Measurements from ENCODE around the gene PHLDA3. TPM values are rescaled to one million over a fixed set of nuclear protein-coding genes. Genes with fewer than 3 reads are reported as not detected.
A peak's percentile ranks its signal among the peaks of the same experiment; 100 is the strongest.

Gene PHLDA3
- total RNA-seq, 1 experiment from 2014 or later = 10.5 TPM

GRCh38 chr1:201468501-201468843 is 516 bp downstream of the PHLDA3 start:
- Histone ChIP-seq H3K36me3 (ENCODE audit: control insufficient read depth, insufficient read depth, low read length) (no peaks in the 10 kb centered on the region), H3K9me3 (no peaks in the 10 kb centered on the region), H3K27me3 (replicated peaks; ENCODE audit: control insufficient read depth, insufficient read depth, low read length) (no peaks in the 10 kb centered on the region), H3K4me3 (ENCODE audit: low read depth, low read length) (peak overlapping the region; percentile 65), H3K4me1 (peaks cover 13% of the 10 kb centered on the region)
- no peak for TF ChIP-seq CTCF (IDR thresholded peaks at IDR 0.05; ENCODE audit: insufficient read depth in 1 of 2, low read depth in 1 of 2, low read length in 1 of 2, severe bottlenecking in 1 of 2, unreplicated experiment in 1 of 2)
- H3K9me3 Mint-ChIP-seq (ENCODE audit: unreplicated experiment) = no peaks in the 10 kb centered on the region
- H3K27me3 Mint-ChIP-seq (ENCODE audit: insufficient read depth, unreplicated experiment) = no peaks in the 10 kb centered on the region
- ChIA-PET CTCF (interaction anchor here (0.6 to 2.6 kb wide), 6 partner anchors 12 to 448 kb away, joined by 3 to 27 read pairs (median 14); no protein-coding TSS in a partner anchor), POLR2A (interaction anchor here (0.5 to 1.3 kb wide), 3 partner anchors 12 to 35 kb away, joined by 3 to 5 read pairs (median 4); no protein-coding TSS in a partner anchor)
- DNase-seq = no peak
- peak overlapping the region; percentile 41 for H3K27ac Mint-ChIP-seq (ENCODE audit: unreplicated experiment)
- H3K36me3 Mint-ChIP-seq (ENCODE audit: insufficient read depth, unreplicated experiment) = peaks cover 6% of the 10 kb centered on the region
- intact Hi-C loops (cut with micrococcal nuclease; ENCODE audit: unreplicated experiment) = loop anchor here (2.0 kb wide), 1 partner anchor 20 kb away; no protein-coding TSS in a partner anchor
- H3K4me3 Mint-ChIP-seq (ENCODE audit: unreplicated experiment) = peak overlapping the region; percentile 84
- H3K4me1 Mint-ChIP-seq (ENCODE audit: low read depth, unreplicated experiment) = no peaks in the 10 kb centered on the region
- BruUV-seq (replicated peaks) = no TSS peak

GRCh38 chr1:201466492-201466891 is 2.5 kb downstream of the PHLDA3 start:
- BruUV-seq (replicated peaks) = no TSS peak
- Mint-ChIP-seq H3K36me3 (ENCODE audit: insufficient read depth, unreplicated experiment) (peaks cover 12% of the 10 kb centered on the region), H3K9me3 (ENCODE audit: unreplicated experiment) (no peaks in the 10 kb centered on the region), H3K4me1 (ENCODE audit: low read depth, unreplicated experiment) (peaks cover 7% of the 10 kb centered on the region), H3K4me3 (ENCODE audit: unreplicated experiment) (no peak overlapping the region), H3K27me3 (ENCODE audit: insufficient read depth, unreplicated experiment) (no peaks in the 10 kb centered on the region), H3K27ac (ENCODE audit: unreplicated experiment) (no peak overlapping the region)
- no peak for DNase-seq
- no peak overlapping the region for H3K4me3 ChIP-seq (ENCODE audit: low read depth, low read length)
- ChIA-PET POLR2A (no interaction called here), CTCF (interaction anchor here (0.8 kb wide), 1 partner anchor 18 kb away, joined by 8 read pairs; no protein-coding TSS in a partner anchor)
- H3K27me3 ChIP-seq (replicated peaks; ENCODE audit: control insufficient read depth, insufficient read depth, low read length) = no peaks in the 10 kb centered on the region
- no peaks in the 10 kb centered on the region for H3K36me3 ChIP-seq (ENCODE audit: control insufficient read depth, insufficient read depth, low read length)
- intact Hi-C loops (cut with micrococcal nuclease; ENCODE audit: unreplicated experiment) = no loop called here
- no peaks in the 10 kb centered on the region for H3K9me3 ChIP-seq
- no peak for TF ChIP-seq CTCF (IDR thresholded peaks at IDR 0.05; ENCODE audit: insufficient read depth in 1 of 2, low read depth in 1 of 2, low read length in 1 of 2, severe bottlenecking in 1 of 2, unreplicated experiment in 1 of 2)
- peaks cover 22% of the 10 kb centered on the region for H3K4me1 ChIP-seq

GRCh38 chr1:201465698-201466290 is 3.2 kb downstream of the PHLDA3 start:
- no TSS peak for BruUV-seq (replicated peaks)
- intact Hi-C loops (cut with micrococcal nuclease; ENCODE audit: unreplicated experiment) = no loop called here
- Histone ChIP-seq H3K4me3 (ENCODE audit: low read depth, low read length) (no peak overlapping the region), H3K9me3 (no peaks in the 10 kb centered on the region), H3K36me3 (ENCODE audit: control insufficient read depth, insufficient read depth, low read length) (no peaks in the 10 kb centered on the region), H3K4me1 (peaks cover 28% of the 10 kb centered on the region), H3K27me3 (replicated peaks; ENCODE audit: control insufficient read depth, insufficient read depth, low read length) (no peaks in the 10 kb centered on the region)
- Mint-ChIP-seq H3K4me3 (ENCODE audit: unreplicated experiment) (no peak overlapping the region), H3K27me3 (ENCODE audit: insufficient read depth, unreplicated experiment) (no peaks in the 10 kb centered on the region), H3K4me1 (ENCODE audit: low read depth, unreplicated experiment) (peaks cover 14% of the 10 kb centered on the region), H3K9me3 (ENCODE audit: unreplicated experiment) (no peaks in the 10 kb centered on the region), H3K27ac (ENCODE audit: unreplicated experiment) (no peak overlapping the region), H3K36me3 (ENCODE audit: insufficient read depth, unreplicated experiment) (peaks cover 17% of the 10 kb centered on the region)
- ChIA-PET POLR2A (no interaction called here), CTCF (no interaction called here)
- no peak for DNase-seq
- TF ChIP-seq CTCF (IDR thresholded peaks at IDR 0.05; ENCODE audit: insufficient read depth in 1 of 2, low read depth in 1 of 2, low read length in 1 of 2, severe bottlenecking in 1 of 2, unreplicated experiment in 1 of 2) = no peak
